Glomerular visceral epithelial cell (primary cell): ENCODE results near the gene EBF3.

Source experiments
- DNase-seq: peaks from one replicate; pipeline ENCODE4 v3.0.0-alpha.2; 2016; ENCODE audit errors: extremely low spot score

EBF3 gene, protein sequence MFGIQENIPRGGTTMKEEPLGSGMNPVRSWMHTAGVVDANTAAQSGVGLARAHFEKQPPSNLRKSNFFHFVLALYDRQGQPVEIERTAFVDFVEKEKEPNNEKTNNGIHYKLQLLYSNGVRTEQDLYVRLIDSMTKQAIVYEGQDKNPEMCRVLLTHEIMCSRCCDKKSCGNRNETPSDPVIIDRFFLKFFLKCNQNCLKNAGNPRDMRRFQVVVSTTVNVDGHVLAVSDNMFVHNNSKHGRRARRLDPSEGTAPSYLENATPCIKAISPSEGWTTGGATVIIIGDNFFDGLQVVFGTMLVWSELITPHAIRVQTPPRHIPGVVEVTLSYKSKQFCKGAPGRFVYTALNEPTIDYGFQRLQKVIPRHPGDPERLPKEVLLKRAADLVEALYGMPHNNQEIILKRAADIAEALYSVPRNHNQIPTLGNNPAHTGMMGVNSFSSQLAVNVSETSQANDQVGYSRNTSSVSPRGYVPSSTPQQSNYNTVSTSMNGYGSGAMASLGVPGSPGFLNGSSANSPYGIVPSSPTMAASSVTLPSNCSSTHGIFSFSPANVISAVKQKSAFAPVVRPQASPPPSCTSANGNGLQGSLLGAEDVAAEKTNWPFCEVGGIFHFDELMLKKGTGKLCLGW

DNA sequence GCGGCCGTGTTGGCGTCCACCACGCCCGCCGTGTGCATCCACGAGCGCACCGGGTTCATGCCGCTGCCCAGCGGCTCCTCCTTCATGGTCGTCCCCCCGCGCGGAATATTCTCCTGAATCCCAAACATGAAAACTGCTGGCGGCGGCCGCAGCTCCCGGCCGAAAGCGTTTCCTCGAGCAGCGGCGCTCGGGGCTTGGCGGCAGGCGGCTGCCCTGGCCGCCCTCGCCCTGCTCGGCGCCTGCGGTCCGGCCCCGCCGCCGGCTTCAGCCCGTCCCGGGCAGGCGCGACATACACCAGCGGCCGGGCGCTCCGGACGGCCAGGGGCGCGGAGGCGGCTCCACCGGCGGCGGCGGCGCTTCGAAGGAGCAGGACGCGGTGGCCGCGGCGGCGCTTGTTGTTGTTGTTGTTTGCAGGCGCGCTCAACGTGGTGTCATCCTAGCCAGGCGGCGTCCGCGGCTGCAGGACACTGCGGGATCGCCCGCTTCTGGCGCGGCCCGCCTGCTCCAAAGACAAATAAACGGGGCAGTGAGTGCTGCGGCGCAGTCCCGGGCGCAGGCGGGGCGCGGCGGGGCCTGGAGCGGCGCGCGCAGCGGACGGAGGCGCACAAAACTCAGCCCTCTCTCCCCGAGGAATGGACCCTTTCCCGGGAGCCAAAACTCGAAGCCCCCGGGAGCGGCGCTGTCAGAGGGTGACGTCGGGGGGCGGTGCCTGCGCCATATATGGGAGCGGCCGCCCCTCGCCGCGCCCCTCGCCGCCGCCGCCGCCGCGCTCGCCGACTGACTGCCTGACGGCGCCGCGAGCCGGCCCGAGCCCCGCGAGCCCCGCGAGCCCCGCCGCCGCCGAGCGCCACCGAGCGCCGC, at the start of gene EBF3:
Gene EBF3 (minus strand): TSS at position 634 of the 861 bp plus-strand sequence. CDS start 506 bp downstream, at position 128.
- no peak for DNase-seq

DNA sequence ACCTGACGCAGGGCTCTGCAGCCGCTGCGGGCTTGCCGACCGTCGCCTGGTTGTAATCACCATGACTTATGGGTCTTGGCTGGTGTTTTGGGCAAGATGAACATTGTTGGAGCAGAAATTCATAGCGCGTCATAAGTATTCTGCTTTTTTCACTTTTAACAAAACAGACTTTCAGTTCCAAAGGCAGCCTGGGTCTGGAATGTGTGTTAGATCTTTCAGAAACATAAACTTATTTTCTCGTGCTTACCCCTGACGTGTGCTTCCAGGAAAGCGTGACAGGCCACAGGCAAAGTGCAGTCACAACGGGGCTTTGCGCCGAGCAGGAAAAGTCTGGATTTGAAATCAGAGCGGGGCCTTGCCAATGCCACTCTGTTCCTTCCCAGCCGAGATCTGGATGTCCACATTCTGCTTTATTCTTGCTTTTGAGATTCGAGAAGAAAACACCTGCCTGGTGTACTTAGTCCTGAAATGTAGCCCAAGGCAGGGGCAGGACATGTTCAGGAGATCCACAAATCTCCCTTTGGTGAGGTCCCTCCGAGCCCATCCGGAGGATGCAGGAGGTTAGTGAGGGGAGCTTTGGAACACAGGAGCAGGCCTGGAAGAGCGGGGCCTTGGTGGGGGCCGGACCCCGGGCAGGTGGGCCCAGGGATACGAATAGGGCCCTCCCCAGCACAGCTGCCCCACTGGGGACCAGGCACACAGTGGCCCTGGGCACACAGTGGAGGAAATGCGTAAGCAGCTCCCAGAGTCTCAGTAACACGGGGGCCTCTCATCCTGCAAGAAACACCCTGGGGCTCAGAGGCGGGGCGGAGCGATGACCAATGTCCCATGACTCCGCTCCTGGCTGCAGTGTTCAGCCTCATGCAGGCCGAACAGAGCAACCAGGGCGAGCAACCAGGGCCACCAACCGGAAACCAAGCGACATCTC, 49.5 kb upstream of the EBF3 start:
- no peak for DNase-seq

DNA sequence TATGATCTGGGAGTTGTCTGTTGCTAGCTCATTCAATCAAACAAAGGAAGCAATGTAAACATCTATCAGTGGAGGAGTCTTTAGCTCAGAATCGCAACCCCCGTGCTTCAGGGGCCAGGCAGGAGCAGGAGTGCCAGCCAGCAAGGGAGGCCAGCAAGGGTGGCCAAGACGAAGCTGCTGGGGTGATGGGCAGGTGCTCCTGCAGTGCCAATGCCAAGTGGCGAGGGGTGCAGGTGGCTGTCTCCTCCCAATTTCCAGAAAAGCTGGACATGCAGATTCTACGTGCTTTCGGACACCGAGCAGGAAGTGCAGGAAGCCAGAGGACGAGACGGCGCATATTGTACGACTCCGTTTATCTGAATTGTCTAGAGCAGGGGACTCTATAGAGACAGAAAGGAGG, 48.1 kb upstream of the EBF3 start:
- no peak for DNase-seq

DNA sequence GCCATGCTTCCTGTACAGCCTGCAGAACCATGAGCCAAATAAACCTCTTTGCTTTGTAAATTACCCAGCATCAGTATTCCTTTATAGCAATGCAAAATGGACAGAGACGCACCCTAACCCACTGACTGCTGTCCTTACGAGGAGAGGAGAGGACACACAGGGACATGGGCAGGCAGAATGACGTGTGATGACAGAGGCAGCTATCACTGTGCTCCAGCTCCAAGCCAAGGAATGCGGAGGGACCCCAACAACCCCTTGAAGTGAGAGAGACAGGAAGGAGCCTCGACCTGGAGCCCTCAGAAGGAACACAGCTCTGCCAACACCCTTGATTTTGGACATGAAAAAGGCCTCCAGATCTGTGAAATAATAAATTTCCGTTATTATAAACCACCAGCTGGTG, 46.6 kb upstream of the EBF3 start:
- no peak for DNase-seq

DNA sequence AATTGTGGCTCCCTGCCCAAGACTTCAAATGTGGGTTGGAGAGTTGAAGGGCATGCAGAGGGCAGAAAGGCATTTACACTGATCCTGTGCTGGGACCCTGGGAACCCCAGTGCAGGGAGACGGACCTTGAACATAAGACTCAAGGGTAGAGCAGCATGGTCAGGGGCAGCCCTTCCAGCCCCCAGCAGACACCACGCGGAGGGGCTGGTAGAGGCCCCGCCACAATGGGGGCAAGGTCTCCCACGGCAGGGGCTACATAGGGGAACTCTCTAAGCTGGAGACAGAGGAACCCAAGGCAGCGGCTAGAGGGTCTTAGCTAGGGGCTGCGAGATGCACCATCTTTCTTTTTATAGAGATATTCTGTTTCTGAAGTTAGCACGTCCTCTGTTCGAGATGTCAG, 45.2 kb upstream of the EBF3 start:
- no peak for DNase-seq

DNA sequence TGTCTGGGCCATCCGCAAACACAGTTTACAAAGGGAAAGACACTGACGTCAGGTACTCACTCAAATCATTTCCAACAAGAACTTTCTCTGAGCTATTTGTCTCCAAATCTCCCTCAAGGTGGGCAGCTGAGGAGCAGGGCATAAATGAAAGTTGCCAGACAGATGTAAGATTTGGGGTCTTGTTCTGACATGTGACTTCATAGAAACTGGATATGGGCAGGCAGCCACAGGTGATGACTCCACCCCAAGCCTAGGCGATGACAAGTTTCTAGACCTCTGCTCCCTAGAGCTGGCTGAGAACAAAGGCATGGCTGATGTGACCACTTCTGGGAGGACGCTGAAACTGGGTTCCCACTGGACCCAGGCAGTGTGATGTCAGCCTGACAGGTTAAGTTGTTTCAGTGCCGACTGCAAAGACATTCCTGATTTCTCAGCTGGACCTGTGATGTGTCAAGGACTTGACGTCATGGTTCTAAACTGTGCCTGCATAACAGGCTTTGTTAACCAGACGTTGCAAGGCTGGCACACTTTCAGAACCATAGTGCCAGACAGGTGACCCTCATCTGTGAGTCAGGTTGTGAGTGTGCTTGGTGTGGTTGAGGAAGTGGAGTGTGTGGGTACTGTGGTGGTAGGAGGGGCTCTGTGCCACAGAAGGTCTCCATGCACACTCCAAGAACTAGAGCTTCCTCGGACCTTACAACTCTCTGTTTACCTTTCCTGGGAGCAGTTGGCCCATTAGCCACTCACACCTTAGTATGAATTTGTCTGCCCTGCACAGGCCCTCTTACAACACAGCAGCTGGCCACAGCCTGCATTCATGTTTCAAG, 39.9 kb upstream of the EBF3 start:
- no peak for DNase-seq

DNA sequence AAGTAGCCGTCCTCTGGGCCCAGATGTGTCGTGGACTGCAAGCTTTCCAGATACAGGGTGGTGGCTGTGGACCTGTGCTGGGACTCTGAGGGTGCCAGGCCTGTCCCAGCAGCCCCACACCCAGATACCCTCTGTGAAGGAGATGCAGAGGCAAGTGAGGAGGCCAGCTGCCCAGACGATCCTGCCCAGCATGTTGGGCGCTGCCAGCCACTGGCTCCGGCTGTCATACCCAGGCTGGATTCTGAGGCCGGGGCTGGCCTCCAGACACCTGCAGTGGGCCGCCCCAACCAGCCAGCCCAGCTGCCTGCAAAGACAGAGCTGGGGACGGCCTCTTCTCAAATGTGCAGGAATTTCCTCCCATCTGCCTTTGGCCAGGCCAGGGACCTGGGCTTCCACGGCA, 39.1 kb upstream of the EBF3 start:
- DNase-seq, result no peak

DNA sequence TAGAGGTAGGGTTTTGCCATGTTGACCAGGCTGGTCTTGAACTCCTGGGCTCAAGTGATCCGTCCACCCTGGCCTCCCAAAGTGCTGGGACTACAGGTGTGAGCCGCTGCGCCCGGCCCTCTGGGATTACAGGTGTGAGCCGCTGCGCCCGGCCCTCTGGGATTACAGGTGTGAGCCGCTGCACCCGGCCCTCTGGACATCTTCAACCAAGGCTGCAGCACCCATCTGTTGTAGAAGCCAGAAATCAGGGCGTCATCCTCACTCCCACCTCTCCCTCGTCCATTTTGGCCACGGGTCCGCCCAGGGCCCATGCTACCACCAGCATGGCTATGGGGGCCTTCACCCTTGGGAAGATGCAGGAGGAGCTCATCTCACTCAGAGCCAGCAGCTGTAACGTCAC, 38.5 kb upstream of the EBF3 start:
- DNase-seq, result no peak

DNA sequence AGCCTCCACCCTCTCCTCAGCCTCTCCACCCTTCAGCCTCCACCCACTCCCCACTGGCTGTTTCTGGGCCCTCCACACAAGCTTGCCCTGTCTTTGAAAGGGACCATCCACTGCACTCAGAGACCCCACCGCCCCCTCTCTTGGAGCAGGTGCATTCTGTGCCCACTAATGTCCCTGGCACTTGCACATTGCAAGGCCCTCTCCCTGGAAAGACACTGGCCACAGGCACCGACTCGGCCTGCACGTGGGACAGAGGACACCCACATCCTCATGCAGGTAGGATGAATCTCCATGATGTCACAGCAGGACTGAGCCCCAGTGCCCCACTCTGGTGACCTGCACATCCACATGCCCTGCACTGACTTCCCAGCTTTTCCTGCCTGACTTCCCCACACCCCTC, 36.8 kb upstream of the EBF3 start:
- no peak for DNase-seq

DNA sequence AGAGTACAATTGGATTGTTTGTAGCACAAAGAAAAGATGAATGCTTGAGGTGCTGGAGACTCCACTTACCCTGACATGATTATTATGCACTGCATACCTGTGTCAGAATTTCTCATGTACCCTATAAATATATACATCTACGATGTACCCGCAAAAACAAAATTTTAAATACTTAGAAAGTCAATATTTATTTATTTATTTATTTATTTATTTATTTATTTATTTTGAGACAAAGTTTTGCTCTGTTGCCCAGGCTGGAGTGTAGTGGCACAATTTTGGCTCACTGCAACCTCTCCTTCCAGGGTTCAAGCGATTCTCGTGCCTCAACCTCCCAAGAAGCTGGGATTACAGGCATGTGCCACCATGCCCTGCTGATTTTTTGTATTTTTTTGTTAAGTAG, 35.1 kb upstream of the EBF3 start:
- DNase-seq, result no peak

DNA sequence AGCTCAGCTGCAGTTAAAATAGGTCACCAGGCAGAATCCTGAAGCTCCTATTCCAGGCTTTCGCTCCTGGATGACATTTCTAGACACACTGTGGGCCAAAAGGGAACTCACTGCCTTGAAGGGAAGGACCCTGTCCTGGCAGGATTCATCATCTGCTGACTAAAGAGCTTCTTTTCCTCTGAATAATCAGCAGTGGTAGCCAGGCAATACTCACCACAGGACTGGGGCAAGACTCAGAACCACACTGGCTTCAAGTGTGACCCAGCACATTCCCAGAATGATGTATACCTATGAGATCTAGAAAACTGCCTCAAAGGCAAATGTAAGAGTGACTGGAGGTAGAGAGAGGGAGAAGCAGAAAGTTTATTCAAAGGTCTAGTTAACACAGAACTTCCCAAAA, 29.5 kb upstream of the EBF3 start:
- no peak for DNase-seq

DNA sequence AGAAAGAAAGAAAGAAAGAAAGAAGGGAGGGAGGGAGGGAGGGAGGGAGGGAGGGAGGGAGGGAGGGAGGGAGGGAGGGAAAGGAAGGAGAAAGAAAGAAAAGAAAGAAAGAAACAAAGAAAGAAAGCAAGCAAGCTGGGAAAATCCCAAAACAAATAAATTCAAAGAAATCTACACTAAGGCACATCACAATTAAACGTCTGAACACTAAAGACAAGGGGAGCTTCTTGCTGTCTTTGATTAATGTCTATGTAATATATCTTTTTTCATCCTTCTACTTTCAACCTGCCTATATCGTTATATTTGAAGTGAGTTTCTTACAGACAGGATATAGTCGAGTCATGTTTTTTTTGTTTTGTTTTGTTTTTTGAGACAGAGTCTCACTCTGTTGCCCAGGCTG, 28.3 kb upstream of the EBF3 start:
- no peak for DNase-seq

DNA sequence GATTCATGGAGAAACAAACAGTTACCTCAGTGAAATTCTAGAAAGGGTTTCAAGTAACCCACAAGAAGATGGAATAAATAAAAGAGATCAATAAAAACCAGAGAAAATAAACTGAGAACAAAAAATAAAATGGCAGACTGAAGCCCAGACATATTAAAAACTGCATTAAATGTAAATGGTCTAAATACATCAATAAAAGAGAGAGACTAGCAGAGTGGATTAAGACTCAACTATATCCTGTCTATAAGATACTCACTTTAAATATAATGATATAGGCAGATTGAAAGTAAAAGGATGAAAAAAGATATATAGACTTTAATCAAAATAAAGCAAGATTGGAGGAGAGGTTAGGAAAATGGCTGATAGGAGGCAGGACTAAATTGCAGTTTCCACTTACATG, 18.8 kb upstream of the EBF3 start:
- DNase-seq, result no peak

DNA sequence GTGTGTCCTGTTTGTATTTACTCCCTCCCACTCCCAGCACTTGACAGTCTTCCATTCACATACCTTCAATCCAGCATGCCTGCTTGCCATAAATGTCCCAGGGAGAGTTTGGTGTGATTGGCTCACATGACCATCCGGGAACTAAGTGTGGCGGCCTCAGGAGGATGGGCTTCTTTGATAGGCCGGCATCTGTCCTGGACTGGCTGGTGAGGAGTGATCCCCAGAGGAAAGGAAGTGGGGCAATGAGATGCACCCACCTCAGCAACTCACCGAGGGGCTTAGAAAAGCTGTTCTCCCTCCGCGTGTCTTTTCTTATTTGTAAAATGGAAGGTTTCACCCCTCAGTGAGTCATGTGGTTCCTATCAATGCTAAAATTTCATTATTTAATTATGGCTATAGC, 14.9 kb upstream of the EBF3 start:
- DNase-seq, result no peak

DNA sequence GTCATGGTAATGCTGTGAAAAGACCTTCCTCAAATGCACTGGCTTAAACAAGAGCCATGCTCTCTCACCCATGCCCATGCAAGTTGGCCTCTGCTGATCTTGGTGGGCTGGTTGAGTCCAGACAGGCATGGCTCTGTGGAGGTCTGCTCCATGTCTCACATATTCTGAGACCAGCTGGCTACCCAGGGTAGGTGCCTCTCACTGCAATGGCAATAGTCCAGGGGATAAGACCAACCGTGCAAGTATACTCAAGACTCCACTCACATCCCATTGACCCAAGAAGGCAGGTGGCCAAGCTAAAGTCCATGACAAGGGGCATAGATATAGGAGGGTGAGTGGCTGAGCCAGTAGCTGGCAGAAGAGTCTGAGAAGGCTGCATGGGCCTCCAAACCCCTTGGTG, 14.2 kb upstream of the EBF3 start:
- no peak for DNase-seq

DNA sequence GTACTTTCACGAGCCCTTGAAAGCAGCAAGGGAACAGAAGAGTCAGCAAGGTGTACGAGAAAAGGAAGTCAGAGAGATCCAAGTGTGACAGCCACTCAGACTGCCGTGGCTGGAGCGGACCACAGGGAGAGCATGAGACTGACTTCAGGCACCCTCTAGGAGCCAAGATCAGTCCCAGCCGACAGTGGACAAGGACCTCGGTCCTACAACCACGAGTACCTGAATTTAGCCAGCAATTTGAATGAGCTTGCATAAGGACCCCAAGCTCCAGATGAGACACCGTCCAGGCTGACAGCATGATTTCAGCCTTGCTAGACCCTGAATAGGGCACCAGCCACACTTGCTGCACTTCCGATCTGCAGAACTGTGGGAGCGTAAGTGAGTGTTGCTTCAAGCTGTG, 13.7 kb upstream of the EBF3 start:
- DNase-seq, result no peak

DNA sequence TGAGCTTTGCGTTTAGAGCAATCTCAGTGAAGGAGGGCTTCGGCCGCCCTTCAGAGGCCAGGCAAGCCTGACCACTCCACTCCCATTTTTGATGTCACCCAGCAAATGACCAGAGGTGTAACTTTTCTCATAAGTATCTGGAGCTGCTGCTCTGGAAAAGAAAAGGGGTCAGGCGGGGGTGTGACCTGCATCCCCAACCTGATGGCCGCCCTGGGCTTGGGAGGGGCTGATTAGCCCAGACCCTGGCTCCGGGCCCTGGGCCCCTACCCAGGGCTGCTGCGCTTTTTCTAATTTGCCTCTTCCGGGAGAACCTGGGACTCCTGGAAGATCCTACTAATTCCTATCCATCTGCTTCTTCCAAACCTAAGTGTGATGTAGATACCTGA, 9.6 kb upstream of the EBF3 start:
- DNase-seq, result no peak

DNA sequence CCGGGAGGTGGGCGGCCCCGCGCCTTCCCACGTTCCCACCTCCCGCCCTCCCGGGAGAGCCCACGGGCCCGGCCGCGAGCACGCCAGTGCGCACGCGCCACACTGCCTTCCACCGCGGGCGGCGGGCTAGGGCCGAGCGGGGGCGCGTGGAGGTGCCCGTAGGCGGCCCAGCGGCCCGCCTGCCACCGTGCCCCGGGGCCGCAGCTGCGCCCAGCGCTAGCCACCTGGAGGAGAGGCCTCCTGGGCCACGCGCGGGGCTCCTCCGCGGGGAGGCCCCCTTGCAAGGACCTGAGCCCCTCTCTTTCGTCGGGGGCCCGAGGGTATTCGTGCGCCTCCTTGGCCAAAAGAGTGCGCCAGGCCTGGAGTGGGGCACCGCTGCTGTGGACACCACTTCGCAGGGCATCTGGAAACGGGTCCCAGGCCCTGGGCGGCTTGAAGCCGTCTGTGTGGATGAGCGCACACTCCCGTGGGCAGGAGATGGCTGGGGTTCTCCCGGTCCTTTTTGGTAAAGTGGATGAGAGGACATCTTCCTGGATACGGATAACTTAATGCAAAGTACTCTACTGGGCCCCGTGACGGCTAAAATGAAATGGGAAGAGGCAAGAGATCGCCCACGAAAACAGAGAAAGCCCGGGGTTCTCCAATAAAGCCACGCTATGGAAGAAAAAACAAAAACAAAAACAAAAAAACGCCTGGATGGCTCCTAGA, 9.0 kb upstream of the EBF3 start:
- DNase-seq, result no peak

DNA sequence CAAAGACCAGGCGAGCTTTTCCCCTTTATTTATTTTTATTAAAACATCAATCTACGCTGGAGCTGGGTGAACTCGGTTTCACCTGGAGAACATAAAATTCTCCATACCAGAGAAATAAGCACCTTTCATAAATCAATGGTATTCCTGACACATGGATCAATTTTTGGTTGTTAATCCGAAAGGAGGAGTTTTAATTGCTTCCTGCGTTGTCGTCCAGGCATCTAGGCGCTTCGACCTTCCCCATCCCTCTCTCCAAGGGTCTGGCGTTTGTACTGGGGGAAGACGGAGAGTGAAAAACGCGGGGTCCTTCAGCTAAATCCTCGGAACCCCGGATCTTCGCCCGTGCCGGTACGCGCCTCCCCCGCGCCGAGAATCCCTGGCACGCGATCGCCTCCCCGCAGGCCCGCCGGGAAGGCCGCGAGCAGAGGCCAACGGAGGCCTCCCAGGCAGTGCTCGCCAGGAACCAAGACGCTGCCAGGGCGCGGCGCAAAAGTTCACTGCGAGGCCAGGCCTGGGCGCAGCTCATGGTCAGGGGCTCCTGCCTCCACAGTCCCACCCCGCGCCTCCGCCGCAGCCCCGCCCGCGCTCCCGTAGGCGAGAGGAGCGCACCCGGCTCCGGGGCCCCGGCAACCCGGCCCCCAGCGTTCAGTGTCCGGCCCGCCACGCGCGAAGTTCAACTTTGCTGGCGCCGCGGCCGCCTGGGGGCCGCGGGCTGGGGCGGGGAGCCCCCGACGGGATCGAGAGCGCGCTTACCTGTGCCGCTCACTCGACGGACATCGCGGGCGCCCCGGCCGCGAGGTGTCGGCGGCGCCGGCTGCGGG, 8.3 kb upstream of the EBF3 start:
- DNase-seq, result no peak
